Measurements from ENCODE around the gene DNASE1L2. TPM values are rescaled to one million over a fixed set of nuclear protein-coding genes. Genes with fewer than 3 reads are reported as not detected.
A peak's percentile ranks its signal among the peaks of the same experiment; 100 is the strongest.

The DNASE1L2 gene
- total RNA-seq, 1 donor from 2014 or later: 0.51 TPM

- no peak for DNase-seq
Observed at GRCh38 chr16:2204416-2205103, 31.7 kb upstream of the DNASE1L2 start.

GRCh38 chr16:2205104-2205966, 30.9 kb upstream of the DNASE1L2 start, which contains the start of gene MLST8:
Gene MLST8, plus strand, starts transcription at chr16:2205454. Its CDS starts 632 bp downstream, at chr16:2206086.
- DNase-seq: peak; percentile 90

GRCh38 chr16:2205967-2206313, 30.3 kb upstream of the DNASE1L2 start:
- no peak for DNase-seq

DNA sequence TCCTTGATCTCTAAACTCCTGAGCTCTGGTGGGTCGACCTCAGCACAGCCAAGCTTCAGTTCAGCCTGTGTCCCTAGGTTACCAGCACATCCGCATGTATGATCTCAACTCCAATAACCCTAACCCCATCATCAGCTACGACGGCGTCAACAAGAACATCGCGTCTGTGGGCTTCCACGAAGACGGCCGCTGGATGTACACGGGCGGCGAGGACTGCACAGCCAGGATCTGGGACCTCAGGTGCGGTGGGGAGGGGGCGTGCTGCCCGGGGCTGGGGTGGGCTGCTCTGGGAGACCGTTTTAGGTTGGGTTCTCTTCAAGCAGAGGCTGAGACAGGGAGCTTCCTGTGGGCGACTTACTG, 29.8 kb upstream of the DNASE1L2 start:
- DNase-seq: no peak

DNA sequence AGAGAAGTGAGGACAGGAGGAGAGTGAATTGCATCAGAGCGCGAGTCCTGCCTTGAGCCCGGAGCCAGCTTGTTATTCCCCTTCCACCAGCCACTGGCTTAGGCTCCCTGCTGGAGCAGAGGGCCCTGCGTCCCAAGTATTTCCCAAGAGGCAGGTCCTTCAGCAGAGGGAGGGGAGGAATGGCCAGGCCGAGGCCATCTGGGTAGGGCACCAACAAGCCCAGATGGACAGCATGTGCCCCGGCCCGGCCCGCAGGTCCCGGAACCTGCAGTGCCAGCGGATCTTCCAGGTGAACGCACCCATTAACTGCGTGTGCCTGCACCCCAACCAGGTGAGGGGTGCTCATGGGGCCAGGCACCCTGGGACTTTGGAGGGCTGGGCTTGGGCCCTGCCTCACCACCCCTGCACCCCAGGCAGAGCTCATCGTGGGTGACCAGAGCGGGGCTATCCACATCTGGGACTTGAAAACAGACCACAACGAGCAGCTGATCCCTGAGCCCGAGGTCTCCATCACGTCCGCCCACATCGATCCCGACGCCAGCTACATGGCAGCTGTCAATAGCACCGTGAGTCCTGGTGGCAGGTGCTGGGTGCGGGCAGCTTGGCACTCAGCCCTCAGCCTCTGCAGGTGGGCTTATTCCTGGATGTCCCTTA, 29.3 kb upstream of the DNASE1L2 start:
- no peak for DNase-seq

GRCh38 chr16:2207872-2208271, 28.4 kb upstream of the DNASE1L2 start:
- DNase-seq: no peak

GRCh38 chr16:2208308-2208707, 27.9 kb upstream of the DNASE1L2 start:
- no peak for DNase-seq

DNA sequence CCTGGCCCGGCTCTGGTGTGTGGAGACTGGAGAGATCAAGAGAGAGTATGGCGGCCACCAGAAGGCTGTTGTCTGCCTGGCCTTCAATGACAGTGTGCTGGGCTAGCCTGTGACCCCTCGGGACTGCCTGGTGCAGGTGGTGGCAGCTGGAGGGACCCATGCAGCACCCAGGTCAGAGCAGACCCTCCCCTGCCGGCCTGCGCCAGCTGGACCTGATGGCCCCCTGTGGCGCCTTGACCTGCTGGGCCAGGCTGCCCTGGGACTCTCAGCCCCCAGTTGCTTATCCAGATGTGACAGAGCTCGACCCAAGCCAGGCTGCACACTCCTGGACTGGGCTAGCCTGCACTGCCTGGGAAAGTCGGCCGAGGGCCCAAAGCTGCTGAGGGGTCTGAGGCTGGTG, 27.5 kb upstream of the DNASE1L2 start:
- no peak for DNase-seq

DNA sequence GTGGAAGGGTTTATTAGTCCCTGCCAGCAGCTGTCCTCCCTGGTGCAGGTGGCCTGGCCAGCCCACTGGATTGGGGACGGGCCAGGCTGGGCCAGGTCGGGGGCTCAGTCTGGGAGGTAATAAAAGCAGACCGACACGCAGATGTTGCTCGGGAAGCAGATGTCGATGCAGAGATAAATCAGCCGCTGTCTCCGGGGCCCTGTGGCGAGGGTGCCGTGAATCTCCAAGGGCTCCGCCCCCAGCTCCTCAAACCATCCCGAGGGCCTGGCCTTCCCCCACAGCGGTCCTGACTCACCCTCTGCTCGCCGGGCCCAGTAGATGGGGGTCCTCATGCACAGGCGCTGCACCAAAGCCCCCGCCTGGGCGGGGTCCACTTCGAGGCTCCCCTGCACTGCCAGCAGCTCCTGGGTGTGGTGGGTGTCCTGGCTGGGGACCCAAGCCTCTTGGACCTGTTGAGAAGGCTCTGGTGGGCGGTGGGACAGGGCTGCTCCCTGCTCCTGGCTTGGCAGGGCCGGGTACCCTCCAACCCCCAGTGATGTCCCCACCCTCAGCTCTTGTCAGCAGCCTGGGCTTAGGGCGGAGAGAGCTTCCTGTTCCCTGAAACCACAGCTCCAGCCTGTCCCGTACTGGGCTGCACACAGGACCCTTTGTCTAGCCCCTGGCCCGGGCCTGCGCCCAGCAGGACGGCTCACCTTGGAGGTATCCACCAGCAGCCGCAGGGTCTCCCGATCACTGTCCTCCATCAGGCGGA, 26.8 kb upstream of the DNASE1L2 start:
- DNase-seq: no peak

DNA sequence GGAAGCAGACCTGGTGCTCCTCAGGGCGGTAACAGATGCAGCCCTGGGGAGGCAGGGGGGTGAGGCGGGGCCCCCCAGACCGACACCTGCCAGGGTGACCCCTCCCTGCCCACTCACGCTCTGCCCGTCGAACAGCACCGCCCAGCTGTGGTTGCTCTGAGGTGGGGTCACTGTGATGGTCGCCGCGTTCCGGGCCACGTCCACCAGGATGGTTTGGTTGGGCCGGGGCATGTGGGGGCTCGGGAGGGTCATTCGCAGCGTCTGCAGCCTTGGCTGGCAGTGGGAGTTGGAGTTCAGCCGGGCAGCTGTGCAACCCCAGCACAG, 26.3 kb upstream of the DNASE1L2 start:
- DNase-seq: no peak

DNA sequence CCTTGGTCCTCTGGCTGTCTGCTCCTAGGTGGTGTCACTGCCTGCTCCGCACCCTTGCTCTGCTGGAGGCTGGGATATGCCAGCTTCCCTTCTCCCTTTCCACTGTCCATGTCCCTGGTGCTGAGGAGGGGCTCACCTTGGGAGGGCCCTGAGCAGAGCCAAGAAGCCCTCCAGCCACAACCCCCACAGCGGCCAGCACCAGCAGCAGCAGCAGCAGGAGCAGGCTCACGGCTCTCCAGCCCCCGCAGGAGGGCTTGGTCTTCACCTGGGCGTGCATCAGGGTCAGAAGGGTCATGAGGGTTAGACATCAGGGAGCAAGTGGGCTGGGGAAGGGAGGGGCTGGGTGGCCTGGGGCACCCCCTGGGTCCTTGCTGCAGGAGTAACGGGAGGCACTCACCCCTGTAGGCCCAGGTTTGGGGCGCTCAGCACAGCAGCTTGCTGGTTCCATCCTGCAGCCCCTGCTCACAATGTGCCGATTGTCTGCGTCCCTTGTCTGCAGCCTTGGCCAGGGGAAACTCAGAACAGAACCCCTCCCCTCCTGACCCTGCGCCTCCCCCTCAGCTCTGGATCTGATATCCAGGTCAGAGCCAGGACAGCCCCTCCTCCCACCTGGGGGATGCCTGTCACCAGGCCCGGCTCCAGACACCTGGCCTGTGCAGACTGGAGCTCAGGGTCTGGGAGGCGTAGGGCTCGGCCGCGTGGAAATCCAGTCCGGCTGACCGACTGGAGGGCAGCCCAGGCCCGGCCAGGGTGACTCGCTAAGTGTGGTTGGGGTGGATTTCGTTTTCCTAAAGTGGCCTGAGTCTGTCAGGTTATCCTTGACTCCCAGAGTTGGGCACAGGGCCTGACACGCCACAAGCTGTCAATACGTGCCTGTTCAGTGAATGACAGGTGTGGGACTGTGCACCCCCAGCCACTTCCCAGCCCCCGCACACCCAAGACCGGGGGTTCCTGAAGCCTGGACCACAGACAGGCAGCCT, 25.6 kb upstream of the DNASE1L2 start, which contains the start of gene BRICD5:
BRICD5 (minus strand) TSS at position 478 of the 980 bp plus-strand sequence; CDS start at position 448, 30 bp downstream.
- DNase-seq: no peak

DNA sequence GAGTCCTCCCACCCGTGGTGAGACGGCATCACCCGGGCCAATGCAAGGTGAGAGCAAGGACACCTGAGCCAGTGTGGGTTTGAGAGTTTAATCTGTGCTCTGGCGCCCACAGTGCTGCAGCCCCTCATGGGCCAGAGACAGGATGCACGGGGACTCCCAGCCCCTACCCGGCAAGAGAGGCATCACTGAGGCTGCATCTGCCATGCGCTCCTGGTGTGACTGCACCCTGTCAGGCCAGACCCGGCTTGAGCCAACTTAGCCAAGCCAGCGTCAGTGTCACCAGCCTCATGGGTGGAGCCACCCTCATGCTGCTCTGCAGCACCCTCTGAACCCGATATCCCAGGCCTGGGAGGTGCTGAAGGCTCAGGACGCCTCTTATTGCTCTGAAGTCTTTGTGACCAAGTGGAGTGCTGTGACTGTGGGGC, 24.3 kb upstream of the DNASE1L2 start:
- DNase-seq: no peak

DNA sequence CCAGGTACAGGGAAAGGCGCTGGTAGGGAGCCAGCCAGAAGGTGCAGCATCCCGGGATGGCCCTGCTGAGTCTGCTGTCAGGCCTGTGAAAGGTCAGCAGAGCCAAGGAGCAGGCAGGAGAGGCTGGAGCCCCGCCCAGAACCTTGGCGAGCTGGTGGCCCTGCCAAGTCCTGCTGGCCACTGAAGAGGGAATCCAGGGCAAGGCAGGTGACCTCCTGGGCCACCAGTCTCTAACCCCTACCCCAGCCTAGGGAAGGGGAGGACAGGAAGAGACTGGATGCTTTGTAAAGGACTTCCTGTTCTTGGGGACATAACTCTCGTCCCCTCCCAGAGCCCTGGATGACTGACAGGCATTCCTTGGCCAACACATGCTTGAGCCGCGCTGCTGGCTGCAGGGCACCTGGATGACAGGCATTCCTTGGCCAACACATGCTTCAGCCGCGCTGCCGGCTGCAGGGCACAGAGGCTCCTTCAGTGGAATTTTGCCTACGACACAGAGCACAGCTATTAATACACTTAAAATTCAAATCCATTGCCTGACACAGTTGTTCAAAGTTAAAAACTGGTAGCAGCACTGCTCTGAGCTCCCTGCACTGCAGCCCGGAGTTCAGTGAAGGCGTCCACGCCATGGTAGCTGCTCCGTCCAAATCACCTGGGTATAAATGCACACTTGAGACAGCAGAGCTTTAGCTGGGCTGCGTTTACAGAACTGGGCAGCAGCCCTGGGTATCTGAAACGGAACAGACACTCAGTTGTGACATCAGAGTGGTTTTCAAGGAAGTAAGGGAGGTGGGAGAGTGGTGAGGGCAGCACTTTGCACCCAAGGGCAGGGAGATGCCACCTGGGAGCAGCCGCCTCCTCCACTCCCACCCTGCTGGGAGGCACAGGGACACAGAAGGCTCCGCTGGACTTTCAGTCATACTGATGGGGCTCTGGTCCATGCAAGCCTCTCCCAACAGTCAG, 23.6 kb upstream of the DNASE1L2 start:
- DNase-seq: no peak

- peak; percentile 37 for DNase-seq
Observed at GRCh38 chr16:2213817-2214718, 22.2 kb upstream of the DNASE1L2 start.

- no peak for DNase-seq
Observed at GRCh38 chr16:2214719-2214968, 21.6 kb upstream of the DNASE1L2 start, which contains the start of gene PGP. Gene PGP, minus strand, starts transcription at chr16:2214840. Its CDS starts 63 bp downstream, at chr16:2214777.

DNA sequence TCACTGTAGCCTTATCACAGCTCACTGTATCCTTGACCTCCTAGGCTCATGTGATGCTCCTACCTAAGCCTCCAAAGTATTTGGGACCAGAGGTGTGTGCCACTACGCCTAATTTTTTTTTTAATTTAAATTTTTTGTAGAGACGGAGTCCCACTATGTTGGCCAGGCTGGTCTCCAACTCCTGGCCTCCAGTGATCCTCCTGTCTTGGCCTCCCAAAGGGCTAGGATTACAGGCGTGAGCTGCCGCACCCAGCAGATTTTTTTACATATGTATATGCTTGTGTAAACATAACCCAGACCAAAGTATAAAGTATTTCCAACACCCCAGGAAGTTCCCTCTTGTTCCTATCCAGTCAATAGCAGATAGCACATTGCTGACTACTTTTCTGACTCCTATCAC, 19.9 kb upstream of the DNASE1L2 start:
- no peak for DNase-seq

GRCh38 chr16:2223221-2223941, 12.9 kb upstream of the DNASE1L2 start, which contains the start of gene E4F1:
Gene E4F1, plus strand, starts transcription at chr16:2223591. Its CDS starts 23 bp downstream, at chr16:2223614.
- DNase-seq: peak; percentile 100

- DNase-seq: peak; percentile 73
Observed at GRCh38 chr16:2223942-2224486, 12.2 kb upstream of the DNASE1L2 start.

All from dermis blood vessel endothelial cell (primary cell).